ENCODE measurements around the gene PDE1C.

The PDE1C gene

DNA sequence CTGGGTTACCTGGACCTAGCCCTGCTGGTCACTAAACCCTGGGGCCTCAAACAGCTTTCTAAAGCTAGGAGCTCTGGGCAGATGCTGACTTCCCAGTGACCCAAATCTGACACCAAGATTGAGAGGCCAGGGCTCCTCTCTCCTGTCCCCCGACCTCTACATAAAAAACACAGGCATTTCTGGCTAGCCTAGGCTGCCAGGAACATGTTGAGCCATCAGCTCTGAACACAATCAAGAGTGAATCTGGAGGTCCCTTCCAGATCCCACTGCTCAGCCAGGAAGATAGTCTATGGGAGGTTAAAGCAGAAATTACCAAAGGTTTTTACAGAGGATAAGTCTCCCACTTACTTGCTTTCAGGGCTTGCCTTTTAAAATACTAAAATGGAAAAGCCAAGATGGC, 22.1 kb upstream of the PDE1C start:
- no peaks in the 10 kb centered on the region for H3K36me3 ChIP-seq (ENCODE audit: insufficient read depth, low read length)
- H3K4me1 ChIP-seq (ENCODE audit: insufficient read depth, low read length, poor library complexity, severe bottlenecking), result no peaks in the 10 kb centered on the region
- H3K9me2 ChIP-seq (replicated peaks; ENCODE audit: low read depth, low read length), result no peaks in the 10 kb centered on the region
- no peaks in the 10 kb centered on the region for H4K20me1 ChIP-seq (ENCODE audit: insufficient read depth, low read length, poor library complexity, severe bottlenecking)
- no peak overlapping the region for H3K4me2 ChIP-seq (ENCODE audit: low read depth, low read length, poor library complexity, severe bottlenecking)
- no peak overlapping the region for H3K9ac ChIP-seq (ENCODE audit: low read depth, low read length, poor library complexity, severe bottlenecking)
- H3F3A ChIP-seq (ENCODE audit: low read depth), result no peaks in the 10 kb centered on the region
- H3K9me3 ChIP-seq (ENCODE audit: insufficient read depth, low read depth, low read length), result no peaks in the 10 kb centered on the region; the same call in 1 of the 2 replicates
- no peaks in the 10 kb centered on the region for H3K27me3 ChIP-seq (ENCODE audit: insufficient read depth, low read length, poor library complexity, severe bottlenecking)
- no peak overlapping the region for H3K4me3 ChIP-seq (ENCODE audit: low read length, poor library complexity, severe bottlenecking)
- no peak overlapping the region for H2AFZ ChIP-seq (ENCODE audit: low read length)
- H3K79me2 ChIP-seq (ENCODE audit: insufficient read depth, low read length), result no peaks in the 10 kb centered on the region
- TF ChIP-seq, protein P1, sequence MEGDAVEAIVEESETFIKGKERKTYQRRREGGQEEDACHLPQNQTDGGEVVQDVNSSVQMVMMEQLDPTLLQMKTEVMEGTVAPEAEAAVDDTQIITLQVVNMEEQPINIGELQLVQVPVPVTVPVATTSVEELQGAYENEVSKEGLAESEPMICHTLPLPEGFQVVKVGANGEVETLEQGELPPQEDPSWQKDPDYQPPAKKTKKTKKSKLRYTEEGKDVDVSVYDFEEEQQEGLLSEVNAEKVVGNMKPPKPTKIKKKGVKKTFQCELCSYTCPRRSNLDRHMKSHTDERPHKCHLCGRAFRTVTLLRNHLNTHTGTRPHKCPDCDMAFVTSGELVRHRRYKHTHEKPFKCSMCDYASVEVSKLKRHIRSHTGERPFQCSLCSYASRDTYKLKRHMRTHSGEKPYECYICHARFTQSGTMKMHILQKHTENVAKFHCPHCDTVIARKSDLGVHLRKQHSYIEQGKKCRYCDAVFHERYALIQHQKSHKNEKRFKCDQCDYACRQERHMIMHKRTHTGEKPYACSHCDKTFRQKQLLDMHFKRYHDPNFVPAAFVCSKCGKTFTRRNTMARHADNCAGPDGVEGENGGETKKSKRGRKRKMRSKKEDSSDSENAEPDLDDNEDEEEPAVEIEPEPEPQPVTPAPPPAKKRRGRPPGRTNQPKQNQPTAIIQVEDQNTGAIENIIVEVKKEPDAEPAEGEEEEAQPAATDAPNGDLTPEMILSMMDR (conservative IDR thresholded peaks at IDR 0.05; ENCODE audit: low read length), result no peak
- no peak for TF ChIP-seq EZH2phosphoT487 (IDR thresholded peaks at IDR 0.05; ENCODE audit: borderline replicate concordance)

DNA sequence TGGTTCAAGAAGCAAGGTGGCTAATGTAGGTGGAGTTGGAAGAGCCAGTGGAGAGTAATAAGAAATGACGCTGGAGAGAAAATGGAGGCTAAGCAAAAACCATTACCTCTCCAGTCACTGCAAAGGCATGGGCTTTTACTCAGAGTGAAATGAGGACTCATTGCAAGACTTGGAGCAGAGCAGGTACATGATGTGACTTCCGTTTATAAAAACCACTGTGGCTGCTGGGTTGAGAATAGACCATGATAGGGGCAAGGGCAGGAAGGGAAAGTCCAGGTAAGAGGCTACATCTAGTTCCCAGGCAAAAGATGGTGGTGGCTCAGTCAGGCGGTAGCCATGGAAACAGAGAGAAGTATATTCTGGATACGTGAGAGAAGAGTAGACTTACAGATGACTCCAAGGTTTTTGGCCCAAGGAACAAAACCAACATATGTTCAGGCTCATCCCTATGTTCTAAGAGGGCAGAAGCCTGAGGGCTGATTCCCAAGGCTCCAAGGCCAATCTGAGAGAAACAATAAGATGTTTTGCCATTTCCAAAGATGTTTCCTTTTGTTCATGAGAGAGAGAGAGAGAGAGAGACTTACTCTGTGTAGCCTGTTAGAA, 21.5 kb upstream of the PDE1C start:
- Histone ChIP-seq H3K9me2 (replicated peaks; ENCODE audit: low read depth, low read length) (no peaks in the 10 kb centered on the region), H2AFZ (ENCODE audit: low read length) (no peak overlapping the region), H3K27me3 (ENCODE audit: insufficient read depth, low read length, poor library complexity, severe bottlenecking) (no peaks in the 10 kb centered on the region), H3K4me3 (ENCODE audit: low read length, poor library complexity, severe bottlenecking) (no peak overlapping the region), H3K4me2 (ENCODE audit: low read depth, low read length, poor library complexity, severe bottlenecking) (no peak overlapping the region), H3K4me1 (ENCODE audit: insufficient read depth, low read length, poor library complexity, severe bottlenecking) (no peaks in the 10 kb centered on the region), H3K9me3 (ENCODE audit: insufficient read depth, low read depth, low read length) (no peaks in the 10 kb centered on the region), H3K36me3 (ENCODE audit: insufficient read depth, low read length) (no peaks in the 10 kb centered on the region), H4K20me1 (ENCODE audit: insufficient read depth, low read length, poor library complexity, severe bottlenecking) (no peaks in the 10 kb centered on the region), H3K9ac (ENCODE audit: low read depth, low read length, poor library complexity, severe bottlenecking) (no peak overlapping the region), H3F3A (ENCODE audit: low read depth) (no peaks in the 10 kb centered on the region), H3K79me2 (ENCODE audit: insufficient read depth, low read length) (no peaks in the 10 kb centered on the region)
- TF ChIP-seq EZH2phosphoT487 (IDR thresholded peaks at IDR 0.05; ENCODE audit: borderline replicate concordance), result no peak
- TF ChIP-seq, protein P1 (conservative IDR thresholded peaks at IDR 0.05; ENCODE audit: low read length), result no peak

DNA sequence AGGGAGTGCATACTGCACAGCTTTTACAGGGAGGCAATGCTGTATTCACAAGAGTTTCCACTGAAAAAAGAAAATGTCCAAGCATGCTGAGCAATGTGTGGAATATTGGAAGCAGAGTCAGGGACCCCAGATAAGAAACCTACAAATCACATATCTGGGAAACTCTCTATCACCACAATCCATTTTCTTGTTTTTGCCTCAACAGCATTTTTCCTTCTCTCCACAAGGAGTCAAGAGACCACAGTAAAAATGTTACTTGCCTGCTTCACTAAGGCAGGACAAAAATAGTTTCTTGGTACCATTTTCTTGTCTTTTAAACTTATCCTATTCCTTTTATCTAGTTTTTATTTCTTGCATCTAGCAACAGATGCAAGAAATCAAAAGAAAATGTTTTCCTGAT, 19.5 kb upstream of the PDE1C start:
- Histone ChIP-seq H3K9me3 (ENCODE audit: insufficient read depth, low read depth, low read length) (no peaks in the 10 kb centered on the region), H3K9ac (ENCODE audit: low read depth, low read length, poor library complexity, severe bottlenecking) (no peak overlapping the region), H3K4me2 (ENCODE audit: low read depth, low read length, poor library complexity, severe bottlenecking) (no peak overlapping the region), H3K9me2 (replicated peaks; ENCODE audit: low read depth, low read length) (no peaks in the 10 kb centered on the region), H3K27me3 (ENCODE audit: insufficient read depth, low read length, poor library complexity, severe bottlenecking) (no peaks in the 10 kb centered on the region), H2AFZ (ENCODE audit: low read length) (no peak overlapping the region), H4K20me1 (ENCODE audit: insufficient read depth, low read length, poor library complexity, severe bottlenecking) (no peaks in the 10 kb centered on the region), H3K79me2 (ENCODE audit: insufficient read depth, low read length) (no peaks in the 10 kb centered on the region), H3K36me3 (ENCODE audit: insufficient read depth, low read length) (no peaks in the 10 kb centered on the region), H3K4me1 (ENCODE audit: insufficient read depth, low read length, poor library complexity, severe bottlenecking) (no peaks in the 10 kb centered on the region), H3F3A (ENCODE audit: low read depth) (no peaks in the 10 kb centered on the region), H3K4me3 (ENCODE audit: low read length, poor library complexity, severe bottlenecking) (no peak overlapping the region)
- TF ChIP-seq, protein P1 (conservative IDR thresholded peaks at IDR 0.05; ENCODE audit: low read length), result no peak
- TF ChIP-seq EZH2phosphoT487 (IDR thresholded peaks at IDR 0.05; ENCODE audit: borderline replicate concordance), result no peak
